SKM-1 (cell line): ENCODE measurements around the gene MITF.

Experiments used
- DNase-seq: peaks from one replicate; lab custom pipeline; 2025; ENCODE audit not compliant: unreplicated experiment; lab: John Stamatoyannopoulos, UW

Gene MITF

GRCh38 chr3:69830147-69830546 lies 90.9 kb downstream of the MITF start:
- DNase-seq = no peak

DNA sequence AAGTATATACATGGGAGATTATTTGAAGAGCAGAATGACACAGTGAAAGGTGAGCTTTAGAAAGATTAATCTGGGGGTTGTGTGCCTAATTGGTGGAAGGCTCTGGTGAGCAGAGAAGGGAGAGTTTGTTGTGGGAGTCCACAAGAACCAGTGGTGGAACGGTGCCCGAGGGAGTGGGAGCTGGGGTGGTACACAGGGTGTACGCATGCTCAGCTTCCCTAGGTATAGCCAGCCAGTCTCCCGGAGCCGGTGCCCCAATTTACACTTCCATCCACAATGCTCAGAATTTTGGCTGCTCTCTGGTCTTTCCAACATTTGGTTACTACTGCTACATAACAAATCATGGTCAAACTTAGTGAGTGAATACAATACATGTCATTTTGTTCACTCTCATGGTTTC lies 92.5 kb downstream of the MITF start:
- DNase-seq = no peak

DNA sequence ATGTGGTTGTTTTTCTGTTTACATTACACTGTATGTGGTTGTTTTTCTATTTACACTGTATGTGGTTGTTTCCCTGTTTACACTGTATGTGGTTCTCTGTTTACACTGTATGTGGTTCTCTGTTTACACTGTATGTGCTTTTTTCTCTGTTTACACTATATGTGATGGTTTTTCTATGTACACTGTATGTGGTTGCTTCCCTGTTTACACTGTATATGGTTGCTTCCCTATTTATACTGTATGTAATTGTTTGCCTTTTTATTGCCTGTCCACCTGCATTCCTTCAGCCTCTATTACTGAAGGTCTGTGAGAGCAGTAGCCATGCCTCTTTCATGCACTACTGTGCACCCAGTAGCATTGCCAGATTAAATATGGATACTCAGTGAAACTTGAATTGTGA lies 94.3 kb downstream of the MITF start:
- DNase-seq = no peak

DNA sequence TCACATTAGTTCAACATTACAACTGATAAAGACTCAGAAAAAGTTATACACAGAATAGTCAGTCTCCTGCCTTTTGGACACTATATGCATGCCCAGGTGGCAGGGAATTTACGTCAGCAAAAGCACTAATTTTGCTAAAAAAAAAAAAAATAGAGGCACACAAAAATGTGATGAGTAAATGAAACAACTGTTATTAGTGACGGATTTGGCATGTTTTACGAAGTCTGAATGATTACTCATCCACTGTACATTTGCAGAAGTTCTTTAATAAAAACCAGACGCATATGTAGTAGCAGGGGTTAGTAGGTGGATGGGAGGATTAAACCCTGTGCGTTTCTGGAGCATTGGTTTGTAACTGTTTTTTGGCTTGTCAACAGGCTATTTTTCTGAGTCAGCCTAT lies 99.0 kb downstream of the MITF start:
- no peak for DNase-seq

GRCh38 chr3:69838696-69839515 lies 99.6 kb downstream of the MITF start:
- no peak for DNase-seq

DNA sequence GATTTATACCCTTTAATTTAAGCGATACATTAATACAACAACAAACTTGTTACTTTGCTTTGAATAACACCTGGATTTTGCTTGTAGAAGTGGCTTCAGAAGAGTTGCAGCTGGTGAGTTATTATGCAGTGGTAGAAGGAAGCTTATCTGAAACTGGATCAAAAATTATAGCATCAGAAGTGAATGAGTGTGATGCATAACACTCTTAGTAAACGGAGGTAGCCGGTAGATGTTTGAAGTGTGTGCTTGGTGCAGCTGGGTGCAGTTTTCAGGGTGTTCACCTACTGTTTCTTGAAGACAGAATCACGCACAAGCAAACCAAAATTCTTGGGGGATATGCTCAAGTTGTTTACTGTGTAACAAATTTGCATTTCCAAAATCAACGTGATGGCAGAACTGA lies 103.1 kb downstream of the MITF start:
- DNase-seq = no peak

- DNase-seq = no peak
These were observed 103.5 kb downstream of the MITF start for GRCh38 chr3:69842789-69843188.

DNA sequence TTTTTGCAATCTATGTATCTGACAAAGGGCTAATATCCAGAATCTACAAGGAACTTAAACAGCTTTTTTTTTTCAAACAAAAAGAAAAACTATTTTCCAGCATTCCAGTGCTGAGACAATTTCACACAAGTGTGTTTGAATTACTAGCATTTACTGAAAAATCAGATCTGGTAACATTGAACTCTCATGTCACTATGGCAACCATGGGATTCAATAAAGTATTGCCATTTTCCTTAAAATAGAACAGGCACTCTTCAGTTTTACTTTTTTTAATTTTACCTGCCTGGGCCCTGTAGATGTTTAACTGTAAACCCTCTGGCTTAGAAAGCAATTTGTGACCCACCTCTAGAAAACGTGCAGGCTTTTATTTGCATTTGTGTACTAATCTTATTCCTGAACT lies 105.4 kb downstream of the MITF start:
- DNase-seq = no peak

DNA sequence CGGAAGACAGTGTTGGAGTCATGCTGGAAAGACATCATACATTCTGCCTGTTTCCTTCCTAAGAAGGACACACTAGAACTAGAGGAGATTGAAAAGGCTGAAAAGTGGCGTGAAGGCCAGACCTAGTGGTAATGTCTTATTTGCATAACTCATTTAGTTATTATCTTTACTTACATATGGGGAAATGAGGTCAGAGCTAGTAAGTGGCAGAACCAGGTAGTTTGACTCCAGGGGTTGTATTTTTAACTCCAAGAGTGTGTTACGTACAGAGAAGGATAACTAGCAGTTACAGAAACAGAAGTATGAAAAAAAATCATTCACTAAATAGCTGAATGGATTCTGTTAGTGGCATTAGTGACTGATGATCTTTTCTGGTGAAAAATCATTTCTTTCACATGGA lies 108.0 kb downstream of the MITF start:
- no peak for DNase-seq

GRCh38 chr3:69848113-69848512 lies 108.8 kb downstream of the MITF start:
- DNase-seq = no peak

DNA sequence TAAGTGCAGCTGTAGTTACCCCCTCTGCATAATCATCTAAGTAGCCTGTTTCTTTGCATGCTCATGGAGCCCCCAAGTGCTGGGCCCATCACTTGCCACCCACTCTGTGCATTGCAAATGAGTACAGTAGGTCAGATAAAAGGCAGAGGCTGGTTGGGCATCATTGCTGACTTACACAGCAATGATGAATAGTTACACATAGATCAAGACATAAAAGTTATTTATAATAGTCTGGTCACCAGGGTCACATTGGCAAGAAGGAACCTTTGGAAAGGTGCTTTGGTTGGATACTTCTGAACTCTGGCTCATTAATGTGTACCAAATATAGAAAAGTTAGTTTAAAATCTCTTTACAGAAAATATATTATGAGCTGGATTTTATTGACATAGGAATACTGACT lies 111.6 kb downstream of the MITF start:
- DNase-seq = no peak

DNA sequence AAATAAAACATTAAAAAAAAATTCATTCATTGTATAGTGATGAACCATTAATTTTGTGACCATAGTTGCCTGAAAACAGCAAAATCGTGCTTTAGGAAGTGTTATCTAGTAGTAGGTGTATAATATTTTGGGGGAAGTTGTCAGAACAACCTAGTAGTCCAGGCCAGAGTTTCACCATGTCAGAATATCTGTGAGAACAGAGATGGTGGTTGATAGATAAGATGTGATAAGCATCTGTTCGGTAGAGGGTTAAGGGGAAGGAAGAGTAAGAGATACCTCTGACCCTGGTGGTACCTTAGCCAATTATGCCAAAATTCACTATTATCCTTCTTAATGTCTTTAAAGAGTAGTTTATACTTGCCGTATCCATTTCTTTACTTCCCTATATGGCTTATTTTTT lies 113.8 kb downstream of the MITF start:
- DNase-seq = no peak

- DNase-seq = no peak
These were observed 116.3 kb downstream of the MITF start for GRCh38 chr3:69855436-69856162.

DNA sequence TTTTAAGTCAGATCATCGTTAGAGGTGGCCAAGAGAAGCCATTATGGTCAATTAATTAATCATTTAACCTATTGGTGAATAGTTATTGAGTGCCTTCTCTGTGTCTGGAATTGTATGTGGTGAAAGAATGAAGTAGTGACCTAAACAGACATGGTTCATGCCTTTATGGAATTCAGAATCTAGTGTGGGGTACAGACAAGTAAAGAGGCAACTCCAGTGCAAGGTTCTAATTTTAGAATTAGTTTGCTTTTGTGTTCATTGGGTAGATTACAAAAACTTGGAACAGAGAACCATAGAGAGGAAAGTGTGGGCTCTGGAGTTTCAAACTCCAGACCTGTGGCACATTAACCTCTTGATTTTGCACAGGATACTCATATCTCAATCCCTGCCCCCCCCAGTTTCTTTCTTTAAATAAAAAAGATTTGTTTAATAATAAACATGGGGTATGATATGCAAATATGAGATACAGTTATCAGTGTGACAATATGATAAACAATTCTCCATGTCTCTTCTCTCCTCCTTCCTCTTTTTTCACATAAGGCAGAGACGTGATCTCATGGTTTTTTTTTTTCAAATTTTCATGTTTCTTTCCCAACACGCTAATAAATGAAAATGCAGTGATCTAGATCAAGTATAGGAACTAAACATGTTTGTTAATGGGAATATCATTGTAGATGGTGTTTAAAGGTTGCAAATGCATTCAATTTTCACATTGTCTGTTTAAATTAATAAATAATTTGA lies 117.9 kb downstream of the MITF start:
- no peak for DNase-seq

DNA sequence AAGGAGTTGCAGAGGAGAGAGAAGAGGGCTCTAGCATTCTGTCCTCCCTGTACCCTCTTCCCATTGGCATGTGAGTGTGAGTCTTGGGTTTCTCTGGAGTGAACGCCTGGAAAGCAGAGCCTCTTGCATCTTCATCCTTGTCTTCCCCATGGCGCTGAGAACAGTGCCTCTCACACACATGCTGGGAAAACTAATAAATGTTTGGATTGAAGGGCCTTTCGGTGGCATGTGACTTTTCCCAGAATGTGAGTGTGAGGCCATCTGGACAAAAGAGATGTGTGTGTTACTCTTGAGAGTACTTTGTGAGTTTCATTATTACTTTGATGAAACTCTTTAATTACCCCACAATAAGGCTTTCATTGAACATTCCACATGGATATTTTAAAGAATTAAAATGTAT lies 122.3 kb downstream of the MITF start:
- no peak for DNase-seq

GRCh38 chr3:69864141-69864540 lies 124.9 kb downstream of the MITF start:
- no peak for DNase-seq

- no peak for DNase-seq
These were observed 125.5 kb downstream of the MITF start for GRCh38 chr3:69864766-69865165.

- no peak for DNase-seq
These were observed 126.8 kb downstream of the MITF start for GRCh38 chr3:69865925-69866679.

DNA sequence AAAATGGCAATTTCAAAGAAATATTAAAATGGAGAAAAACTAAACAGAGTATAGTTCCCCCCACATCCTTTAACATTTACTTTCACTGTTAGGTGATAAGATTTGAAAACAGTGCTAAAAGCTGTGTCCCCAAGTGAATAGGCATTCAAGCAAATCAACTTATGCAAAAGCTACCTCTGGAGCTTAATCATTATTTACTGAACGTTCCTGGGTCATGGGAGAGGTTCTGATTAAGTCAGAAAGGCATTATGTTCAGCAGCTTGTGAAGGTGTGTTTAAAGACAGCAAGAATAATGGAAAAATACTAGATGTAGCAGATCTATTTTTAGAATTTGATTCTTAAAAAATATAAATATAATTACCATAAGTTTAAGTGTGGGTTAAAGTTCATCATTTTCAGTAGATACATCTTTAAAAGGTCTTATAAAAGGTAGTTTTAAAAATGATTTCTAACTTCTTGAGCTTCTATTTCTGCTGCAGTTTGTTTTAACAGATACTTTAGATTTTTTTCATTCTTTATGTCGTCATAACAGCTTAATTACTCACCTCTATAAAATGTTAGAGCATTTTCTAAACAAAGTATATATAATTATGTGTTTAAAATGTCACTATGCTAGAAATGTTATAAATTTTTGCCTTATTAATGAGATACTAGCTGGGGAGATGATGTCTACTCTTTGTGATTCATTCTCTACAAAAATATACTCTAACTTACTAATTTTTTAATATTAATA lies 127.9 kb downstream of the MITF start:
- no peak for DNase-seq

- no peak for DNase-seq
These were observed 128.8 kb downstream of the MITF start for GRCh38 chr3:69867941-69868505.
